ENCODE measurements around the gene IP6K3.

IP6K3 gene

GRCh38 chr6:33746651-33747100, at the start of gene IP6K3:
Gene IP6K3 (minus strand): TSS chr6:33746905. CDS start chr6:33735476, 11,429 bp downstream.
- peak; percentile 87 for DNase-seq

- no peak for DNase-seq
These were observed 48.4 kb upstream of the IP6K3 start for GRCh38 chr6:33794910-33795623.

- DNase-seq, result no peak
These were observed 46.3 kb upstream of the IP6K3 start for GRCh38 chr6:33792981-33793380.

- no peak for DNase-seq
These were observed 44.9 kb upstream of the IP6K3 start for GRCh38 chr6:33791620-33792019.

GRCh38 chr6:33790910-33791309, 44.2 kb upstream of the IP6K3 start:
- no peak for DNase-seq

- no peak for DNase-seq
These were observed 43.7 kb upstream of the IP6K3 start for GRCh38 chr6:33790379-33790778.

- DNase-seq, result no peak
These were observed 42.8 kb upstream of the IP6K3 start for GRCh38 chr6:33789550-33789895.

- peak; percentile 94 for DNase-seq
These were observed 42.2 kb upstream of the IP6K3 start, which contains the start of gene LEMD2 for GRCh38 chr6:33788694-33789549. Gene LEMD2 (minus strand): TSS chr6:33789130. CDS start chr6:33789116, 14 bp downstream.

- DNase-seq, result peak; percentile 66
These were observed 41.4 kb upstream of the IP6K3 start for GRCh38 chr6:33787954-33788693.

GRCh38 chr6:33787346-33787953, 40.7 kb upstream of the IP6K3 start:
- DNase-seq, result no peak

GRCh38 chr6:33786736-33787135, 40.0 kb upstream of the IP6K3 start:
- DNase-seq, result no peak

- no peak for DNase-seq
These were observed 39.1 kb upstream of the IP6K3 start for GRCh38 chr6:33785778-33786177.

GRCh38 chr6:33784787-33785186, 38.1 kb upstream of the IP6K3 start:
- no peak for DNase-seq

GRCh38 chr6:33783781-33784520, 37.2 kb upstream of the IP6K3 start:
- no peak for DNase-seq

- no peak for DNase-seq
These were observed 35.9 kb upstream of the IP6K3 start for GRCh38 chr6:33782561-33782960.

GRCh38 chr6:33781131-33781975, 34.6 kb upstream of the IP6K3 start:
- DNase-seq, result no peak

- DNase-seq, result no peak
These were observed 33.2 kb upstream of the IP6K3 start for GRCh38 chr6:33779895-33780294.

- no peak for DNase-seq
These were observed 32.6 kb upstream of the IP6K3 start for GRCh38 chr6:33779290-33779689.

- DNase-seq, result no peak
These were observed 31.9 kb upstream of the IP6K3 start for GRCh38 chr6:33778444-33779121.
